ENCODE results near the gene SPATA2L.

- no peak for TF ChIP-seq ZNF761 (CRISPR knock-in tag; conservative IDR thresholded peaks at IDR 0.05)
- no peak for TF ChIP-seq ZNF274 (CRISPR knock-in tag; IDR thresholded peaks at IDR 0.05)
- no peak for TF ChIP-seq CTCF (CRISPR knock-in tag; IDR thresholded peaks at IDR 0.05)
- no peak for TF ChIP-seq ESRRA (CRISPR knock-in tag; IDR thresholded peaks at IDR 0.05; ENCODE audit: low read depth)
Measured at GRCh38 chr16:89689142-89689541, 12.4 kb downstream of the SPATA2L start.
